IPS-NIHi11 (cell line): ENCODE data around the gene SNX32.
A peak's percentile ranks its signal among the peaks of the same experiment; 100 is the strongest.
"Not testable (repeated sequence)": the region's sequence is repeated elsewhere in the genome, so short reads cannot be mapped to it uniquely, and the experiment has no call there.

Experiments
- DNase-seq: peaks from one replicate; pipeline ENCODE4 v3.0.0; 2012; ENCODE audit warnings: mixed read lengths, low spot score

The SNX32 gene

GRCh38 chr11:65885808-65886536 lies 52.2 kb downstream of the SNX32 start:
- no peak for DNase-seq

- no peak for DNase-seq
Measured at GRCh38 chr11:65886826-65887722, 53.3 kb downstream of the SNX32 start.

GRCh38 chr11:65887723-65888162 lies 54.0 kb downstream of the SNX32 start:
- DNase-seq: peak; percentile 66

GRCh38 chr11:65888163-65888814 lies 54.5 kb downstream of the SNX32 start, which contains the start of gene FIBP:
TSS of gene FIBP (minus strand) at chr11:65888471. CDS start at chr11:65888418, 53 bp downstream.
- peak; percentile 94 for DNase-seq

GRCh38 chr11:65890324-65891218 lies 56.8 kb downstream of the SNX32 start, which contains the start of gene CCDC85B:
TSS of gene CCDC85B (plus strand) at chr11:65890673. CDS start at chr11:65890784, 111 bp downstream.
- peak; percentile 93 for DNase-seq

- peak; percentile 57 for DNase-seq
Measured at GRCh38 chr11:65891219-65892136, 57.7 kb downstream of the SNX32 start.

GRCh38 chr11:65892137-65892540 lies 58.4 kb downstream of the SNX32 start:
- DNase-seq: not testable (repeated sequence)

- no peak for DNase-seq
Measured at GRCh38 chr11:65892661-65893317, 59.0 kb downstream of the SNX32 start.

GRCh38 chr11:65894034-65894591 lies 60.4 kb downstream of the SNX32 start:
- DNase-seq: no peak

- no peak for DNase-seq
Measured at GRCh38 chr11:65895482-65895981, 61.8 kb downstream of the SNX32 start.

- no peak for DNase-seq
Measured at GRCh38 chr11:65896034-65896999, 62.6 kb downstream of the SNX32 start.

- no peak for DNase-seq
Measured at GRCh38 chr11:65897020-65897471, 63.3 kb downstream of the SNX32 start.

- DNase-seq: no peak
Measured at GRCh38 chr11:65898656-65899355, 65.0 kb downstream of the SNX32 start.

- DNase-seq: peak; percentile 64
Measured at GRCh38 chr11:65899356-65900124, 65.8 kb downstream of the SNX32 start.

- DNase-seq: peak; percentile 95
Measured at GRCh38 chr11:65900125-65900898, 66.5 kb downstream of the SNX32 start, which contains the start of gene FOSL1. TSS of gene FOSL1 (minus strand) at chr11:65900388. CDS start at chr11:65900339, 49 bp downstream.

GRCh38 chr11:65900899-65901180 lies 67.1 kb downstream of the SNX32 start:
- DNase-seq: no peak
